DOHH2 (cell line): Measurements from ENCODE around the gene IL1RL2.

Experiments used
- EZH2phosphoT487 ChIP-seq: fragments of 200-600 bp; sonication (generic); IDR thresholded peaks from 2 replicates; pipeline ENCODE4 v1.6.1; 2017; ENCODE audit warnings: borderline replicate concordance, mild to moderate bottlenecking, antibody characterized with exemption, low read length, moderate library complexity, mixed read lengths
- TF ChIP-seq, protein P1 (sequence below): fragments of 200-600 bp; sonication (generic); IDR thresholded peaks from one replicate; pipeline ENCODE4 v1.5.1; 2014; ENCODE audit warnings: antibody characterized with exemption, mild to moderate bottlenecking, low read depth, low read length; ENCODE audit not compliant: poor library complexity, severe bottlenecking

GRCh38 chr2:102181919-102182635 lies 4.7 kb upstream of the IL1RL2 start:
- TF ChIP-seq, protein P1, sequence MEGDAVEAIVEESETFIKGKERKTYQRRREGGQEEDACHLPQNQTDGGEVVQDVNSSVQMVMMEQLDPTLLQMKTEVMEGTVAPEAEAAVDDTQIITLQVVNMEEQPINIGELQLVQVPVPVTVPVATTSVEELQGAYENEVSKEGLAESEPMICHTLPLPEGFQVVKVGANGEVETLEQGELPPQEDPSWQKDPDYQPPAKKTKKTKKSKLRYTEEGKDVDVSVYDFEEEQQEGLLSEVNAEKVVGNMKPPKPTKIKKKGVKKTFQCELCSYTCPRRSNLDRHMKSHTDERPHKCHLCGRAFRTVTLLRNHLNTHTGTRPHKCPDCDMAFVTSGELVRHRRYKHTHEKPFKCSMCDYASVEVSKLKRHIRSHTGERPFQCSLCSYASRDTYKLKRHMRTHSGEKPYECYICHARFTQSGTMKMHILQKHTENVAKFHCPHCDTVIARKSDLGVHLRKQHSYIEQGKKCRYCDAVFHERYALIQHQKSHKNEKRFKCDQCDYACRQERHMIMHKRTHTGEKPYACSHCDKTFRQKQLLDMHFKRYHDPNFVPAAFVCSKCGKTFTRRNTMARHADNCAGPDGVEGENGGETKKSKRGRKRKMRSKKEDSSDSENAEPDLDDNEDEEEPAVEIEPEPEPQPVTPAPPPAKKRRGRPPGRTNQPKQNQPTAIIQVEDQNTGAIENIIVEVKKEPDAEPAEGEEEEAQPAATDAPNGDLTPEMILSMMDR: no peak
- no peak for TF ChIP-seq EZH2phosphoT487
